ENCODE results near the gene DNAJB14.
A peak's percentile ranks its signal among the peaks of the same experiment; 100 is the strongest.

Gene DNAJB14

DNA sequence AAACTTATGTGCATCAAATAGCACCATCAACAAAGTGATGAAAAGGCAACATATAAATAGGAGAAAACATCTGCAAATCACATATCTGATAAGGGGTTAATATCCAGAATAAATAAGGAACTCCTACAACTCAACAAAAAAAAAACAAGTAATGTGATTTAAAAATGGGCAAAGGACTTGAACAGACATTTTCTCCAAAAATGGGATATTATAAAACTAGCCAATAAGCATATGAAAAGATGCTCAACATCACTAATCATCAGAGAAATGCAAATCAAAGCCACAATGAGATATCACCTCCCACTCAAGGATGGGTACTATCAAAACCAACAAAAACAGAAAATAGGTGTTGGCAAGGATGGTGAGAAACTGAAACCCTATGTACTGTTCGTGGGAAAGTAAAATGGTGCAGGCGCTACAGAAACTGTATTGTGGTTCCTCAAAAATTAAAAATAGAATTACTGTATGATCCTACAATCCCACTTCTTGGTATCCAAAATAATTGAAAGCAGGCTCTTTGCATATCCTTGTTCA is 2.4 kb downstream of the DNAJB14 start:
- DNase-seq, result peak; percentile 35

DNA sequence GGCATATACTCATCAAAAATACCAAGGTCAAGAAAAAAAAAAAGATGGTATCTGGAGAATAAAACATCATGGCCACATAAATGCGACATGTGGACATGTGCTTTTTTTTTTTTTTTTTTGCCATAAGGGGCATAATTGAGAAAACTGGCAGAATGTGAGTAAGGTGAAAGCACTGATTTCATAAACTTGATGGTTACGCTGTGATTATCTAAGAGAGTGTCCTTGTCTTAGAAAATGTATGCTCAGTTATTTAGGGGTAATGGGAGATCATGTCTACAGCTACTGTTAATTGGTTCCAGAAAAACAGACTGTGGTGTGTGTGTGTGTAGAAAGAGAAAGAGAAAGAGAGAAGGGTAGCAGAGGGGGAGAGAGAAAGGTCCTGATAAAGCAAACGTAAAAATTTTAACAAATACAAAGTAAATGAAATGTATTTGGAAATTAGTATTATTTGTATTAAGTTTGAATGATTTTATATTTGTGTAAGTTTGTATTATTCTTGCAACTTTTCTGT is 8.1 kb downstream of the DNAJB14 start:
- no peak for DNase-seq

DNA sequence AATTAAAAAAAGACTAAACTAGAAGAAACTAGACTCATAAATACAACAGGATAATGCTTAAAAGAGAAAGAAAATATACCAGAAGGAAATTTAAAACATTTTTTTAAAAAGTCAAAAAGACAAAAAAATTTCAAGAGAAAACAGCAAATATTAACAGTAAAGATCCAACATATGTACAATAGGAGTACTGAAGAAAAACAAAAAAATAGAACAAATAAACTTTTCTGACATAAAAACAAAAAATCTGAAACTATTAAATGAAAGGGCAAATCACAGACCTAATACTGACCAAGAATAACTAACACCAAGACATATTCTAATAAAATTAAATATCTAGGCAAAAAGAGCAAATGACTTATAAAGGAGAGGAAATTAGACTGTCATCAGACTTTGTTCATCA is 11.5 kb downstream of the DNAJB14 start:
- DNase-seq, result no peak

DNA sequence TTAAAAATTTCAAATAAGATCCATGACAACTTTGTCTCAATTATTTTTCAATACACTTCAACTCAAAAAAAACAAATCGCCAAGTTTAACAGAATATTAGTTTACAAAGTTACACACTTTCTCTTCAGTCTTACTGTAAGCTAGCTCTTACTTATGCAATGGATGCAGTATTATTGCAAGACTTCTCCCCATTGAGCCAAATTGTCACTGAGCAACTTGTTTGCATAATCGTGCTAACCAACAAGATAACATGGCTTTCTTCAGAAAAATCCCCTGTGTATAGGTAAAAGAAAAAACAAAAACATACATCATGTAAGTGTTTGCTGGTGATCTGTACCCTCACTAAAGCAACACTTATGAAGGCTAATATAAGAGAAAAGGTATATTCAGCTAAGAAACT is 18.9 kb downstream of the DNAJB14 start:
- no peak for DNase-seq

DNA sequence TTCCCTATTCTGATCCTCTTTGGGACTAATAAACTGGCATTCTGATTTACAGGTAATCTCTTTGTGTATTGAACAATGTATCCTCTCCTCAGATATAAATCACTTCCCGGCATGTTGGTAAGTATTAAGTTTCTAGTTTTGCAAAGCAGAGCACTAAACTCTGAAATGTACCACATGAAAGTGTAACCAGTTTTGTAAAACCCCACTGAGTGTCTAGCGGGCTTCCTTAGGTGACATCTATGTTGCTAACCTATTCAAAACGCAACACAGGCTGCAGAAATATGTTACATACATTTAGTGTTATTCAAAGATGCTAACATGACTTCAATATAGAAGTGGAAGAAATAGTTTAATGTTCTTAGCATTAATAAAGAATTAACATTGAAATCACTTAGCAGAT is 25.2 kb downstream of the DNAJB14 start:
- peak; percentile 31 for DNase-seq

DNA sequence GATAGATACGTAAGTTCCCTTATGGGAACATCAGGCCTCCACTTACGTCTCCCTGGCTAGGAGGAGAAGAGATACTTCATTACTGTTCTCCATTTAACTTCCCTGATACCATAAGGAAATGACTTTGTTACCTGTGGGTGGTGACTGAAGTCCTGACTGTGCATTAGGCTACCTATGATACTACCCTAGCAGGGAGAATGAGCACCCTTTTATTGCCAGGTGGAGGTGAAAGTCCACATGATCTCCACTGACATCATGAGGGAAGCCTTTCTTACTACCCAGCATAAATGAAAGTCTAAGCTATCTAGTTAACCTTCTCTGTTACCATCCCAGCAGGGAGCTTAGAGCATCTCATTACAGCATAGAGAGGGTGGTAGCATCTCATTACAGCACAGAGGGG is 27.8 kb downstream of the DNAJB14 start:
- no peak for DNase-seq

DNA sequence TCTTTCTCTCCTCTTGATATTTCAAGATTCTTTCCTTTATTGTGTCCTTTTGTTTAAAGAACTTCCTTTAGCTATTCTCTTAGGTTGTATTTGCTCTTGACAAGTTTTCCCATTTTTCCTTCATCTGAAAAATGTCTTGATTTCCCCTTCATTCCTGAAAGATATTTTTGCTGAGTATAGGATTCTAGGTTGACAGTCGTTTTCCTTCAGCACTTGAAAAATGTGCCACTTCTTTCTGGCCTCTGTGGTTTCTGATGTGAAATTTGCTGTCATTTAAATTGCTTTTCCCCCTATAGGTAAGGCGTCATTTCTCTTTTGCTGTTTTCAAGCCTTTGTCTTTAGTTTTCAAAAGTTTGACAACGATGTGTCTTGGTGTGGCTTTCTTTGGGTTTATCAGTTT is 28.8 kb downstream of the DNAJB14 start:
- DNase-seq, result no peak

DNA sequence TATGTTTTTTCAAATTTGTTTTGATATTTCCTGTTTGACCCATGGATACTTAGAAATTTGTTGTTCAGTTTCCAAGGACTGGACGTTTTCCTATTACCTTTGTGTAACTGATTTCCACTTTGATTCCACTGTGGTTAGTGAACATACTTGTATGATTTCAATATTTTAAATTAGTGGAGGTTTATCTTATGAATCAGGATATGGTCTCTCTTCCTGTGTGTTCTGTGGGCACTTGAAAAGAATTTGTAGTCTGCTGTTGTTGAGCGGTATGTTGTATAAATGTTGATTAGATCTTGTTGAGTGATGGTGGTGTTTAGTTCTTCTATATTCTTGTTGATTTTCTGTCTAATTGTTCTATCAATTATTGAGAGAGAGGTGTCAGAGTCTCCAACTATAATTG is 31.0 kb downstream of the DNAJB14 start:
- DNase-seq, result no peak

DNA sequence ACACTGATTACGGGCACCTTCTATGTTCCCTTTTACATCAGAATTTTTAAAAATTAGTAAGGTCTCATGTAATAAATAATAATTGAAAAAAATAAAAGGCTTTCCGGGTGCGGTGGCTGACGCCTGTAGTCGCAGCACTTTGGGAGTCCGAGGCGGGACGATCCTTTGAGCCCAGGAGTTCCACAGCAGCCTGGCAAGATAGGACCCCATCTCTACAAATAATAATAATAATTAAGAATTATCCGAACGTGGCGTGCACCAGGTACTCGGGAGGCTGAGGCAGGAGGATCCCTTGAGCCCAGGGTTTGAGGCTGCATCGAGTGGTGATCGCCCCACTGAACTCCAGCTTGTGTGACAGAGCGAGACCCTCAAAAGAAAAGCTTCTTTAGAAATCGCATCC is 51.4 kb downstream of the DNAJB14 start:
- no peak for DNase-seq

DNA sequence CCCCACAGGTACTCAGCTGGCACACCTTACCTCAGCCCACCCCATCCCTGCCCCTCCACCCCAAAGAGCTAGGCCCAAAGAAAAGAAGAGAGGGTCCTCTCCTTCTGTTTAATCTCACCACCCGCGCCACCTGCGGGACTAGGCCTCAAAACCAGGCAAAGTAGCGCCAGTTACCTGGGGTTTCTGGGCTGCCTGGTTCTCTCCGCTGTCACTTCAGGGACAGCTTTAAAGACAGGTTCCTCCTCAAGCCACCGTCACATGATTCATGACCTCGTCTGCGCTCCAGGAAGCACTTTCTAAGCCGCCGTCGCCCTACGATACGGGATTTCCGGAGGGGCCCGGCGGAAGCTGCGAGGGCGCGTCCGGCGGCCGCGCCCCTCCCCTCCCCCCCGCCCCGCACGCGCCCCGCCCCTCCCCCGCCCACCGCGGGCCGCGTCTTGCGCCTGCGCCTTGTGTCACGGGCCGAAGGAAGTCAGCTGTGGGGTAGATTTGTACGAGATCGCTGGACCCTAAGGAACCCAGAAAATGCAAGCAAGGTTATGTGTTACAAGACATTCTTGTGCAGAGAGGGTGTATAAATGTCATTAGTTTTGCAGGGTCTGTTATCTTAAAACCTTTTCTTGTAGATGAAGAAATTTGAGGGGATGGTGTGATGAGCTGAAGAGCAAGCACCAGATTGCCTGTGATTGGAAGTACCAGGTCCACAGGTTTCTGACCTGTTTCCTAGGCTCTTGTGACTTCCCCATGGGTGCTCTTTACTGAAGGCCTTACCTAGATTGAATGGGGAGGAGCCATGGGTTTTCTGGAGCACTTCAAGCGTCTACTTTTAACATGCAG is 52.0 kb downstream of the DNAJB14 start, which contains the start of gene LAMTOR3:
Gene LAMTOR3 (minus strand): TSS at position 267 of the 837 bp plus-strand sequence. CDS start 464 bp downstream, outside the sequence.
- peak; percentile 93 for DNase-seq

DNA sequence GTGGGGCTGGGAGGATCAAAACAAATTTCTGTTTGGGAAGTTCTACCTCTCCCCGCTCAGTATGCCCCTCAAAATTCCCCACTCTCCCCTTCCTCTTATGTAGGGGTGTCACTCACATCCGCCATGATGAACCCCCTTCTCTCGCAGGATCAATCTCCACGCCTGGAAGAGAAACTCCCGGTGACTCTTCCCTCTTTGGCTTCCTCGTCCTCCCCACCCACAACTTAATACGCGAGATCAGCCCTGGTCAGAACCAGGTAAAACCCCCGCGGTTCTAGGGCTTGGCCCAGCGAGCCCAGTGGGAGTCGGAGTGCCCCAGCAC is 52.6 kb downstream of the DNAJB14 start:
- DNase-seq, result no peak

DNA sequence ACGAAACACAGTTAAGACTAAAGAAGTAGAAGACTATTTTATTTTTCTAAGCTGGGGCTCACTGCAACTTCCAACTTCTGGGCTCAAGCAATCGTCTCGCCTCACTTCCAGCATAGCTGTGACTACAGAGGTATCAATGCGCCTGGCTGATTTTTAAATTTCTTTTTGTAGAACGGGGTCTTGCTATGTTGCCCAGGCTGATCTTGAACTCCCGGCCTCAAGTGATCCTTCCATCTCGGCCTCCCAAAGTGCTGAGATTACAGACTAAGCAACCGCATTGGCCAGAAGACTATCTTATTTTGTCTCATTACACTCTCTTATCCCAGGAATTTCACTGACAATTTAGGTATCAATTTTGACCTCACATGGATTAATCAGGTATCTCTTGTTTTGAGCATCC is 53.4 kb downstream of the DNAJB14 start:
- DNase-seq, result no peak

DNA sequence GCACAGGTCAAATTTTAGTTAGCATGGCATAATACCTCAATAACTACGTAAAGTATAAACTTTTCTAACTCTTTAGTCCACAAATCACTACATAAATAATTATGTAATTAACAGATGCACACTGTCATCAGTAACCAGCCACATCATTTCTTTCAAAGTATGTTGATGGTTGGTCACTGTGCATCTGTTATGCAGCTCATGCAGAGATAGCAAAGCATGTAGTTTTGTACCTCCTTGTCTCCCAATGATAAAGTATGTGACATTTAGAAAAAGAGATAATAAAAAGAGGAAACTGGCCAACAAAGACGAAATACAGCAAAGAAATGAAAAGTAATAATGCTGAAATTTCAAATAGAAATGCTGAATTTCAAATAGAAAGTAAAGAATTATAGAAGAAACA is 55.1 kb downstream of the DNAJB14 start:
- no peak for DNase-seq

DNA sequence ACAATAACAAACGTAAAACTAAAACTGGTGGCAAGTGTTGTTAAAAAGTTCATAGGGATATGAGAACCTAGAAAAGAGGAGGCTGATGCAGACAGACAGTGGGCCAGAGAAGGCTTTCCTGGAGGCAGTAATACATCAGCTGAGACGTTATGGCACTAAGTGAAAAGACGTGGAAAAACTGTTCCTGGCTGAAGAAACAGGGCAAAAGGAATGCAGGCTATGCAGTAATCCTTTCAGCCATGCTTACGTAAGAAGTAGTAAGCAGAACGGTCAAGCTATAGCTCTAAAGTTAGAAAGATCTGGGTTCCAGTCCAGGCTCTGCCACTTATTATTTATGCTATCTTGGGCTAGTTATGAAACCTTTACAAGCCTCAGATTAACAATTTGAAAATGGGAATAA is 58.6 kb downstream of the DNAJB14 start:
- no peak for DNase-seq

DNA sequence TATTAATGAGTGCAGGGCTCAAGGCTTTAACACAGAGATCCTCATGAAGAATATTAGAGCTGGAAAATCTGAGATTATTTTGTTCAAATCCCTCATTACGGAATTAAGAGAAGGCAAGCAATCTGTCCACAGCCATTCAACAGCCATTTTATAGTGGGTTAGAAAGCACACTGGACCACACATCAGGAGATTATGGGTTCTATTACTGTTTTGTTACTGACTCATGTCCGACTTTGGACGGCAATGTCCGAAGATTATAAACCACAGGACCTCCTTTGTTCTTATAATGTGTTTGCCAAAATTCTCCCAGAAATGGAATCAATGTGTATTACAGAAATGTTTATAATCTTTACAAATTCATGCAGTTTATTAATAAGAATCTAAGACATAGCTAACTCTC is 60.3 kb downstream of the DNAJB14 start:
- no peak for DNase-seq

DNA sequence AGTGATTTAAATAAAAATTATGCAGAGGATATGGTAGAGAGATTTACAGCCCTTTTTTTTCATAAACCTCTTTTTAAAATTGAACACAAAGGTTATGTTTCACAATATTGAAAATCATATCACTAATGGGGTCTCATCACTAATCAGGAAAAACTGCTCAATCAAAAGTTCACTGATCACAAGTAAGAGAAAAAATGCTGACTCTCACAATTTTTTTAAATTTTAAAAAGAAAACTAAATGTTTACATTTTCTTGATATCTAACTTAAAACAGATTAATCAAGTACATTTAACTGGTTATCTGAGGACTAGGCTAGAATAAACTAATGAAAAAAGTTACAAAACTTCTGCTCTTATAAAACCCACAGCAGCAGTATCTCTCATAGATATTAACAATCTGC is 60.7 kb downstream of the DNAJB14 start:
- no peak for DNase-seq

DNA sequence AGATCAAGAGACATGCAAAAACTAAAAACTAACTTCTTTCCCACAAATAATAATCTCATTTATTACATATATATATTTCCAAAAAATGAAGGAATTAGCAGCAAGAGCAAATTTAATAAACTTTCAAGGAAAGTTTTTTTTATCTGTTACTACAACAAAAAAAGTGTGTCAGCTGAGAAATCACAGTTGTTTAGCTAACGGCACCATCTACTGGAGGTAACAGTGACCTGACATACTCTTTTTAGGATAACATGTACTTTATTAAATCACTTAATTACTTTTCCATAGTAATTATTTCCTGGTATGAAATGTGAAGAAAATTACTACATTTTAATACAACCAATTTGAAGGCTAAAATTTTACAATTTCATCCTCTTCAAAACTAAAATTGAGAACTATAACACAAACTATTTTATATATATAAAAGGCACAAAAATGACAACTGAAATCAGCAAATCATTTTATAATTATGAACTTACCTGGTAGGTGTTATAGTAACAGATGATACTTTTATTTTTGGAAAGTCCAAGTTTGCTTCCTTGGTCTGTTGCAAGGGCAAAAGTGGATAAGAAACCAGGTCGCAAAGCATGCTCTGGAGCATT is 61.3 kb downstream of the DNAJB14 start:
- DNase-seq, result peak; percentile 56

DNA sequence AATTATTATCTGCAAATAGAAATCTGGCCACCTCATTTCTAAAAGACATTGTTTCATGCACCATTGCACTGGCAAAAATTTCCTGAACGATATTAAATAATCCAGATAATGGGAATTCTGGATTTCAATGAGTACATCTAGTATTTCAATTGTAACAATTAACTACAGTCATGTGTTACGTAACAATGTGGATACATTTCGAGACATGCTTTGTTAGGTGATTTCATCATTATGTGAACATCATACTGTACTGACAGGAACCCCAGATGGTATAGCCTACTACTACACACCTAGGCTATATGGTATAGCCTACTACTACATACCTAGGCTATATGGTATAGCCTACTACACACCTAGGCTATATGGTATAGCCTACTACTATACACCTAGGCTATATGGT is 67.0 kb downstream of the DNAJB14 start:
- no peak for DNase-seq

DNA sequence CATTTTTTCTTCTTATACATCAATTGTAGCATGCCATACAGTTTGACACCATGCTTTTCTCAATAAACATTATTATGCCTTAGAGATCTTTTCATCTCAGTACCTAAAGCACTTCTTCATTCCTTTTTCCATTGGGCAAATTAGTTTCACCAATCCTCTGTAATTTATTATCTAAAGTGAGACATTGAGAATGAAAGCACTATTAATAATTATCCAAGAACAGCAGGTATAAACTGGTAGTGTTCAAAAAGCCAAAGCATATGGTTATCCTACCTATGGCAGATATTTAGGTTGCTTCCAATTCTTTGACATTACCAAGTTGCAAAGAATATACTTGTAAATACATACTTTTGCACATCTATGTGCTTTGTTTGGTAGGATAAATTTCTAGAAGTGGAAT is 67.8 kb downstream of the DNAJB14 start:
- no peak for DNase-seq

DNA sequence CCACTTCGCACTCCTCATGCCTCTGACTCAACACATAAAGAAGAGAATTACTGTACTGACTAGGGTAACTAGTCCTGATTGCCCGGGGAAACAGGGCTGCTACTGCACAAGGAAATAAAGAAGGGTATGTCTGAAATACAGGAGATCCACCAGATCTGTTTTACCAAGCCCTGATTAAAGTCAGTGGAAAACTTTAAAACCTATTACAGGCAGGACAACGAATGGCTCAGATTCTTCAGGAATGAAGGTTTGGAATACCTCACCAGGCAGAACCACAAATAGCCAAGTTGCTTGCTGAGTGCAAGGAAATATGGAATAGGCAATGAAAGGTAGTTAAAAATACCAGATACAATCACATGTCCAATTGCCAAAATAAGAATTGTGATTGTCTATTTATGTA is 69.5 kb downstream of the DNAJB14 start:
- no peak for DNase-seq

DNA sequence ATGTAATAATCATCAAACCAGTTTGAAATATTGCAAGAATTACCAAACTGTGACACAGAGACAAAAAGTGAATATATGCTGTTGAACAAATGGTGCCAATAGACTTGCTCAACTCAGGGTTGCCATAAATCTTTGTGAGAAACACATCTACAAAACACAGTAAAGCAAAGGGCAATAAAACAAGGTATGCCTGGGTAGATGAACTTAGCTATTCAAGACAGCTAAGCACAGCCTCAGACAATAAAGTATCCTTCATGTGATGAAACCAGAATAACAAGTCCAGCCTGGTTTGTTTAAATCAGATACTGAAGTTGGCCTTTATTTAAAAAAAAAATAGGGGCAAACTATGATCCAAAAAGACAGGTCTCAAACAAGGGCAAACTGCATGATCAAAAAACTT is 71.3 kb downstream of the DNAJB14 start:
- DNase-seq, result no peak

DNA sequence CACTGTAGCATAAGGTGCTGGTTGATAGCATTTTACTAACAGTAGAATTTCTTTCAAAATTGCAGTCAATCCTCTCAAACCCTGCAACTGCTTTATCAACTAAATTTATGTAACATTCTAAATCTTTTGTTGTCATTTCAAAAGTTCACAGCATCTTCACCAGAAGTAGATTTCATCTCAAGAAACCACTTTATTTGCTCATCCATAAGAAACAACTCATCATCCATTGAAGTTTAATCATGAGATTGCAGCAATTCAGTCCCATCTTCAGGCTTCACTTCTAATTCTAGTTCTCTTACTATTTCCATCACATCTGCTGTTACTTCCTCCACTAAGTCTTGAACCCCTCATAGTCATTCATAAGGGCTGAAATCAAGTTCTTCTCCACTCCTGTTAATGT is 73.8 kb downstream of the DNAJB14 start:
- DNase-seq, result no peak

DNA sequence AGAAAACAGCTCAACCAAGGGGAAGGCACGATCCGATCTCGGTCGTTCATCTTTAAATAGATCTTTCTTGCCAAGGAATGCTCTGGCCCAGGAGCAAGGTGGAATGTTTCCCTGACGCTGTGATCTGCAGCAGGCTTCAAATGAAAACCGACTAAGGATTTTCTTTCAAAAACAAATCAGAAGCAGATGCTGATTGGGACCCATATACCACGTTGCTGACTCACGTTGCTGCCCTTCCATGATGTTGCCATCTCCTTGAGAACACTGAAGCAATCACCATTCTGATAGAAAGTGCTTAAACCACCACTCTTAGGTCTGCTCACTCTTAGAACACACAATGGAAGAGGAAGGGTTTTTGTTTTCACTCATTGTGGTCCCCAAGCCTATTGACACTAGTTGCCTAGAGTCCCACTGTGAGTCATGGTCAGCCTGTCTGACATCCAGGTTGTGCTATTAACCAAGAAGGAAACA is 78.3 kb downstream of the DNAJB14 start:
- DNase-seq, result no peak

DNA sequence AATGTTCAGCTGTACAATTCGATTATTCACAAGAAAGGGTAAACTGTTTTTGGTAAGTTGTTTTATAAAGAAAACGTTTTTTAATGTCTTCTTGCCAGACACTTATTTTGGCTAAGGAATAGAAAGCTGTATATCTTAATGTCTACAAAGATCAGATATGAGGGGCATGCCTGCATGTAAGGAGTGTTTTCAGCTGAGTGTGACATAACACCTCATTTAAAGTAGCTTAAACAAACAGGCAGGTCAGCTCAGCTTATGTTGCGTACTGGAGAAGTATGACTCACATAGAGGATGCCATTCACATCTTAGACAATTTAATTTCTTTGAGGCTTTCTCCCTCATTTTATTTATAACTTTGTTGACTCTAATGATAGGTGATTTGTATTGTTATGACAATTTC is 82.6 kb downstream of the DNAJB14 start:
- DNase-seq, result no peak

All from CD4-positive, alpha-beta T cell treated with Interleukin-4 for 4 hours (primary cell).